SK-N-SH treated with all-trans-retinoic acid at 6 μM for 48 hours (cell line): ENCODE data around the gene DAAM2.

Experiments
- ARNTL ChIP-seq: fragments of 450-650 bp; formaldehyde crosslinking; IDR thresholded peaks from 2 replicates; pipeline ENCODE4 v1.5.0; 2020; ENCODE audit warnings: low read depth, mild to moderate bottlenecking, moderate library complexity, borderline replicate concordance
- BACH2 ChIP-seq: fragments of 250-450 bp; sonication (Bioruptor Pico); IDR thresholded peaks from 2 replicates; pipeline ENCODE4 v1.9.0; 2021; ENCODE audit warnings: mild to moderate bottlenecking, borderline replicate concordance
- CREB5 ChIP-seq: fragments of 250-450 bp; sonication (Bioruptor Pico); IDR thresholded peaks from 2 replicates; pipeline ENCODE4 v1.5.1; 2020; ENCODE audit warnings: low read depth, mild to moderate bottlenecking, moderate library complexity
- CSDC2 ChIP-seq: fragments of 250-450 bp; sonication (Bioruptor Pico); IDR thresholded peaks from 2 replicates; pipeline ENCODE4 v1.5.0; 2020; ENCODE audit warnings: mild to moderate bottlenecking, moderate library complexity
- GLIS3 ChIP-seq: fragments of 250-450 bp; sonication (Bioruptor Pico); IDR thresholded peaks from 2 replicates; pipeline ENCODE4 v1.5.0; 2020; ENCODE audit warnings: mild to moderate bottlenecking, moderate library complexity
- OSR1 ChIP-seq: fragments of 250-450 bp; sonication (Bioruptor Pico); IDR thresholded peaks from 2 replicates; pipeline ENCODE4 v1.8.0; 2022; ENCODE audit warnings: moderate library complexity, mild to moderate bottlenecking, inconsistent platforms
- PATZ1 ChIP-seq: fragments of 250-450 bp; sonication (Bioruptor Pico); IDR thresholded peaks from 2 replicates; pipeline ENCODE4 v1.8.0; 2020; ENCODE audit warnings: mild to moderate bottlenecking, moderate library complexity, borderline replicate concordance
- PPARA ChIP-seq: fragments of 250-450 bp; sonication (Bioruptor Pico); IDR thresholded peaks from 2 replicates; pipeline ENCODE4 v1.5.0; 2020; ENCODE audit warnings: mild to moderate bottlenecking, borderline replicate concordance
- RARB ChIP-seq: fragments of 250-450 bp; sonication (Bioruptor Pico); IDR thresholded peaks from 2 replicates; pipeline ENCODE4 v1.8.0; 2021; ENCODE audit warnings: mild to moderate bottlenecking, moderate library complexity
- ZC3H10 ChIP-seq: fragments of 250-450 bp; sonication (Bioruptor Pico); IDR thresholded peaks from 2 replicates; pipeline ENCODE4 v1.5.1; 2021; ENCODE audit warnings: mild to moderate bottlenecking, moderate library complexity
- ZFP3 ChIP-seq: fragments of 250-450 bp; sonication (Bioruptor Pico); IDR thresholded peaks from 2 replicates; pipeline ENCODE4 v1.5.0; 2020; ENCODE audit warnings: mild to moderate bottlenecking, moderate library complexity
- ZFP30 ChIP-seq: fragments of 450-650 bp; formaldehyde crosslinking; IDR thresholded peaks from 2 replicates; pipeline ENCODE4 v1.5.0; 2022; ENCODE audit warnings: mild to moderate bottlenecking, moderate library complexity
- ZNF565 ChIP-seq: fragments of 450-650 bp; formaldehyde crosslinking; conservative IDR thresholded peaks from 2 replicates; pipeline ENCODE4 v1.5.0; 2020; ENCODE audit warnings: low read depth, mild to moderate bottlenecking, moderate library complexity
- ZNF8 ChIP-seq: fragments of 450-650 bp; formaldehyde crosslinking; IDR thresholded peaks from 2 replicates; pipeline ENCODE4 v1.5.0; 2020; ENCODE audit warnings: mild to moderate bottlenecking, moderate library complexity

- TF ChIP-seq PATZ1 (CRISPR knock-in tag) (no peak), ARNTL (CRISPR knock-in tag) (no peak), ZNF8 (no peak), GLIS3 (no peak), PPARA (CRISPR knock-in tag) (no peak), CREB5 (CRISPR knock-in tag) (no peak), ZNF565 (CRISPR knock-in tag) (no peak), OSR1 (CRISPR knock-in tag) (no peak), CSDC2 (CRISPR knock-in tag) (no peak), BACH2 (CRISPR knock-in tag) (no peak), ZC3H10 (CRISPR knock-in tag) (no peak), ZFP3 (no peak), ZFP30 (CRISPR knock-in tag) (no peak), RARB (CRISPR knock-in tag) (no peak)
Measured at GRCh38 chr6:39852324-39852723, 60.1 kb downstream of the DAAM2 start.
